GM19438 (cell line): Measurements from ENCODE around the gene TIMP3.

Experiments
- ATAC-seq: cut with Tn5 transposase; IDR thresholded peaks from one replicate; pipeline ENCODE4 v1.9.1; 2021; ENCODE audit warnings: low read depth; ENCODE audit not compliant: unreplicated experiment

The TIMP3 gene

DNA sequence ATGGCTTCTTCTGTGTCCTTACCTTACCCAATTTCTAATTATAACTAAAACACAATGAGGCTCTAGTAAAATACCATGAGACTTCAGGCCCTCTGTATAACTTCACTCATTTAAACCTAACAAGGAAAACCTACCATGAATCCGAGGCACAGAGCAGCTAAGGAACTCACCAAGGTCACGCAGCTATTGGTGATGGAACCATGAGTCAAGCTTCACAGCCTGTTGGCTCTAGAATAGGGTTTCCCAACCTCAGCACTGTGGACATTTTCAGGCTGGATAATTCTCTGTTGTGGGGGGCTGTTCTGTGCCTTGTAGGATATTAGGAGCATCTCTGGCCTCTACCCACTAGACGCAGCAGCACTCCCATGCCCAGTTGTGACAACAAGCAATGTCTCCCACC lies 75.7 kb downstream of the TIMP3 start:
- no peak for ATAC-seq

DNA sequence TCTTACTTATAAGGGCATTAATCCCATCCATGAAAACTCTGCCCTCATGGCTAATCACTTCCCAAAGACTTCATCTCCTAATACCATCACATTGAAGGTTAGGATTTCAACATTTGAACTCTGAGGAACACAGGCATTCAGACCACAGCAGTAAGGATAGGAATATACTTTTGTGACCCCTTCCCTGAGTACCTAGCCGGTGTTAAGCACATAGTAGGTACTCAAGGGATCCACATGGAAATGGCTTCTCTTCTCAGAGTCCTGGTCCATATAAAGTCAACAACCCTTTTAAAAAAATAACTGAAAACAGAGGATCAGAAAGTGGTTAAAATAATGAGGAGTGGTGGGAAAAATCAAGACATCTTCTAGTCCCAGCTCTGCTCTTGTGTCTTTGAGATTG lies 78.0 kb downstream of the TIMP3 start:
- no peak for ATAC-seq

- no peak for ATAC-seq
Observed at GRCh38 chr22:32880061-32880460, 78.6 kb downstream of the TIMP3 start.

- no peak for ATAC-seq
Observed at GRCh38 chr22:32880505-32880892, 79.0 kb downstream of the TIMP3 start.

- ATAC-seq: no peak
Observed at GRCh38 chr22:32880893-32881596, 79.5 kb downstream of the TIMP3 start.

GRCh38 chr22:32882360-32882755 lies 80.9 kb downstream of the TIMP3 start:
- no peak for ATAC-seq

GRCh38 chr22:32882774-32883530 lies 81.4 kb downstream of the TIMP3 start:
- no peak for ATAC-seq

GRCh38 chr22:32887324-32887980 lies 85.9 kb downstream of the TIMP3 start:
- no peak for ATAC-seq

- ATAC-seq: no peak
Observed at GRCh38 chr22:32888976-32889375, 87.5 kb downstream of the TIMP3 start.

GRCh38 chr22:32896891-32897290 lies 95.4 kb downstream of the TIMP3 start:
- ATAC-seq: no peak

DNA sequence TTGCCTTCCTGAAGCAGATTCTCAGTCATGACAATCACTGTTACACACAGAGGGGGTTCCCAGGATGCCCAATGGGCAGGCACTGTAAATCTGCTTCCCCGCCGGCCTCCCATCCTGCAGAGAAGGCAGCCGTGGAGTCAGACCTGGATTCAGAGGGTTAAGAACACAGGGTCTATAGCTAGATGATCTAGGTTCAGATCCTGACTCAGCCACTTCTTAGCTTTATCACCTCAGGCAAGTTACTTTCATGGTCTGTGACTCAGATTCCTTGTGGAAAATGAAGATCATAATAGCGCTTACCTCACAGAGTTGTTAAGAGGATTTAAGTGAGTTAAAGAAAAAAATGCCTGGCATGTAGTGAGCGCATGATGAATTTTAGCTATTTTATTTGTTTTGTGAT lies 95.9 kb downstream of the TIMP3 start:
- ATAC-seq: no peak

DNA sequence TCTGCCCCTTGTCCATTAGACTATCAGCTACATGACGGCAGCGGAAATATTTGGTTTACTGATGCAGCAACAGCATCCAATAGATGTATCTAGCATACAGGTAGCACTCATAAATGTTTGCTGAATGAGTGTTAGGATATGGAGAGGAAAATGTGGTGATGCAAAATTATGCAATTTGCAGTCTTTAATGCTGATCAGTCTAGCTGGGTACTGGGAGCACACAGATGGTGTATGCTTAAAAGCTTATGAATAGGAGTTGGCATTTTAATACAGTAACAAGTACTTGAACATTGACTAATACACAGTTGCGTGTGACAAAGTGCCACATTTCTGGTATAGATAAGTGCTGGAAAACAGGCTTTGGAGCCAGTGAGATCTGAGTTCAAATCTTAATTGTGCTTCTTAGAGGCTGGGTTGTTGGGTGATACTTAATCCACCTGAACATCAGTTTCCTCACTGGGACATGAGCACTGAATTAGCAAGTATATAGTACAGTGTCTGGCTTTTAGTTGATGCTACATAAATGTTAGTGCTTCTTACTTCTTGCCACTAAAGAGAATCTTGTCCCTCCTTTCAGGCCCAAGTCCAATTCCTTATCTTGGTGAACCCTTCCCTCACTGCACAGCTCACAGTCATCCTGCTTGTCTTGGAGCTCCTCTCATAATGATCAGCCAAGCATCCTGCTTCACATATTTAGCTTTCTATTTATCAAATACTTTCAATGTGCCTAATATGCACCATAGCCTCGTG lies 99.6 kb downstream of the TIMP3 start:
- no peak for ATAC-seq

GRCh38 chr22:32901925-32902324 lies 100.4 kb downstream of the TIMP3 start:
- no peak for ATAC-seq

- ATAC-seq: no peak
Observed at GRCh38 chr22:32903507-32903906, 102.0 kb downstream of the TIMP3 start.

- ATAC-seq: no peak
Observed at GRCh38 chr22:32904044-32904443, 102.5 kb downstream of the TIMP3 start.

- no peak for ATAC-seq
Observed at GRCh38 chr22:32905400-32905799, 103.9 kb downstream of the TIMP3 start.

GRCh38 chr22:32909581-32910428 lies 108.3 kb downstream of the TIMP3 start:
- no peak for ATAC-seq

DNA sequence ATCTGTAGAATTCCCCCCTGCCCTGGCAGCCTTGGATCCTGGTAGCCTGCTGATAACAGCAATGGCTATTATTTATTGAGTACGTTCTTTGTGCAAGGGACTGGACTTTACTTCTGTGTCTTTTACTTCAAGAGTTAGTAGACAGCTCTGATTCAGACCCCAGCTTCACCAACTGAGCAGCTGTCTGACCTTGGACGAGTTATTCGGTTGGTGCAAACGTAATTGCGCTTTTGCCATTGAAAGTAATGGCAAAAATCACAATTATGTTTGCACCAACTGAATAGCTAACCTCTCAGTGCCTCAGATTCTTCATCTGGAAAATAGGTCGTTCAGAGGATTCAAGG lies 108.9 kb downstream of the TIMP3 start:
- ATAC-seq: no peak

DNA sequence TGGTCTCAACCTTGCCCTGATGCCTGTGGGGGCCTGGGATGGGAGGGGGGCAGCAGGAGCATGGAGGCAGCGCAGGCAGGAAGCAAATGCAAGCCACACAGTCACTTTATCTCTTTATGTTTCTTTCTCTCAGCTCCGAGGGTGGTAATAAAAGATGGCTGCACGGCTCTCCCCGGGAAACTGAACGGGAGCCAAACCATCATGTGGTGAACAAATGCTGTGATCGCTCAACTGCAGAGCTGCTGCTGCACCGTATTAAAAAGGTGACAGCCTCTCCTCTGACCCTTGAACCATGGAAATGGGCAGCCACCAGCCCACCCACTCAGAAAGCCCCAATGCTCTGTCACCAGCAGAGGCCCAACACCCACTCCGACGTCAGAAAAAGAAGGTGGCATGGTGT lies 110.0 kb downstream of the TIMP3 start:
- no peak for ATAC-seq
